Epidermal melanocyte (primary cell): ENCODE results near the gene PGBD5.
"Not testable (repeated sequence)": the region's sequence is repeated elsewhere in the genome, so short reads cannot be mapped to it uniquely, and the experiment has no call there.

Experiments
- DNase-seq: peaks from one replicate; pipeline ENCODE4 v3.0.0; 2011; ENCODE audit warnings: low spot score; ENCODE audit not compliant: insufficient read length

The PGBD5 gene

GRCh38 chr1:230426246-230427093 lies at the start of gene PGBD5:
Gene PGBD5, minus strand, starts transcription at chr1:230426332. Its CDS starts 404 bp downstream, at chr1:230425928.
- DNase-seq, result peak; percentile 63

GRCh38 chr1:230474924-230475323 lies 48.8 kb upstream of the PGBD5 start:
- not testable (repeated sequence) for DNase-seq

- DNase-seq, result not testable (repeated sequence)
Observed at GRCh38 chr1:230470750-230471149, 44.6 kb upstream of the PGBD5 start.

GRCh38 chr1:230469271-230469670 lies 43.1 kb upstream of the PGBD5 start:
- no peak for DNase-seq

GRCh38 chr1:230465691-230466090 lies 39.6 kb upstream of the PGBD5 start:
- DNase-seq, result no peak

- DNase-seq, result no peak
Observed at GRCh38 chr1:230464671-230465070, 38.5 kb upstream of the PGBD5 start.

- no peak for DNase-seq
Observed at GRCh38 chr1:230463760-230464159, 37.6 kb upstream of the PGBD5 start.

- DNase-seq, result no peak
Observed at GRCh38 chr1:230463326-230463725, 37.2 kb upstream of the PGBD5 start.

- DNase-seq, result no peak
Observed at GRCh38 chr1:230459465-230459864, 33.3 kb upstream of the PGBD5 start.

GRCh38 chr1:230458509-230458908 lies 32.4 kb upstream of the PGBD5 start:
- DNase-seq, result no peak

GRCh38 chr1:230456478-230456877 lies 30.3 kb upstream of the PGBD5 start:
- no peak for DNase-seq

GRCh38 chr1:230455291-230455690 lies 29.2 kb upstream of the PGBD5 start:
- DNase-seq, result no peak

- no peak for DNase-seq
Observed at GRCh38 chr1:230453377-230453776, 27.2 kb upstream of the PGBD5 start.

- DNase-seq, result no peak
Observed at GRCh38 chr1:230441183-230442029, 15.3 kb upstream of the PGBD5 start.

- no peak for DNase-seq
Observed at GRCh38 chr1:230435108-230435507, 9.0 kb upstream of the PGBD5 start.

- no peak for DNase-seq
Observed at GRCh38 chr1:230431527-230431926, 5.4 kb upstream of the PGBD5 start.

GRCh38 chr1:230430499-230430898 lies 4.4 kb upstream of the PGBD5 start:
- DNase-seq, result no peak

- DNase-seq, result no peak
Observed at GRCh38 chr1:230429067-230429735, 3.1 kb upstream of the PGBD5 start.

- no peak for DNase-seq
Observed at GRCh38 chr1:230427981-230428380, 1.8 kb upstream of the PGBD5 start.

- DNase-seq, result no peak
Observed at GRCh38 chr1:230427094-230427876, 1.2 kb upstream of the PGBD5 start.
